SHP77 treated with DMSO at 0.1 percent for 48 hours (cell line): Measurements from ENCODE around the gene ZNRF1.
"Not testable (repeated sequence)": the region's sequence is repeated elsewhere in the genome, so short reads cannot be mapped to it uniquely, and the experiment has no call there.

Source experiments
- DNase-seq: peaks from one replicate; lab custom pipeline; 2025; lab: John Stamatoyannopoulos, UW

Gene ZNRF1

DNA sequence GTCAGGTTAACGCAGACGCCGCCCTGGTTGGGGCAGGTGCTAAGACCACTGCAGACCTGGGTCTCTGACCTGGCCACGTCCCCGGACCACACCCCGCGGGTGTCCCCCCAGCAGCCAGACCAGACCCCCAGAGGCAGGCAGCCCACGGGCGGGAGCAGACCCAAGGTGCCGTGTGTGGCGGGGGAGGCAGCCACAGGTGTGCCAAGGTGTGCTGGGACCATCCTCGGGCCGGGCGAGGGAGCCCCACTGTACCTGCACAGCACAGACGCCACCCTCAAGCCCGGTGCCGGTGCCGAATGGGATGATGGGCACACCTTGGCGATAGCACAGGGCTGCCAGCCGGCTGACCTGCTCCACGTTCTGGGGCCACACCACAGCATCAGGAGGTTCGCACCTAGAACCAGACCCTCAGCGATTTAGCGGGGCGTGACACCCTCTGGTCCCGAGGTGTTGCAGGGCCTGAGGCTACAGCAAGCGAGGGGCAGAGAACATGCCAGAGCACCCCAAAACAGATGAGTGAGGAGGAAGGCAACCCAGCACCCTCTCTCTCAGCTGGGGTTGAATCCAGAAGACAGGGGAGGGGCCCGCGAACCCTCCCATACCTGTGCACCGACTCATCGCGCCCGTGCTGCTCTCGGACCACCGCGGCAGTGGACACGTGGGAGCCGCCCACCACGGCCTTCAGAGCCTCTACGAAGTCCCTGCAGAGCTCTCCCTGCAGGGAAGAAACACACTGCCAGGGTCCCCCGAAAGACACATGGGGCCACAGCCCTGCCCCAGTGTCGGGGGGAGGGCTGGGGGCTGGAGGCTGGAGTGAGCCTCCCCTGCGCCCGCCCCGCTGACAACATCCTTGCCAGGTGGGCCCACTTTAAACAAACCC lies 116.4 kb downstream of the ZNRF1 start:
- no peak for DNase-seq

GRCh38 chr16:75116081-75116910 lies 117.5 kb downstream of the ZNRF1 start, which contains the start of gene LDHD:
TSS of gene LDHD (minus strand) at chr16:75116780. CDS start at chr16:75116720, 60 bp downstream.
- peak; percentile 66 for DNase-seq

GRCh38 chr16:75116911-75117245 lies 118.1 kb downstream of the ZNRF1 start:
- DNase-seq, result no peak

DNA sequence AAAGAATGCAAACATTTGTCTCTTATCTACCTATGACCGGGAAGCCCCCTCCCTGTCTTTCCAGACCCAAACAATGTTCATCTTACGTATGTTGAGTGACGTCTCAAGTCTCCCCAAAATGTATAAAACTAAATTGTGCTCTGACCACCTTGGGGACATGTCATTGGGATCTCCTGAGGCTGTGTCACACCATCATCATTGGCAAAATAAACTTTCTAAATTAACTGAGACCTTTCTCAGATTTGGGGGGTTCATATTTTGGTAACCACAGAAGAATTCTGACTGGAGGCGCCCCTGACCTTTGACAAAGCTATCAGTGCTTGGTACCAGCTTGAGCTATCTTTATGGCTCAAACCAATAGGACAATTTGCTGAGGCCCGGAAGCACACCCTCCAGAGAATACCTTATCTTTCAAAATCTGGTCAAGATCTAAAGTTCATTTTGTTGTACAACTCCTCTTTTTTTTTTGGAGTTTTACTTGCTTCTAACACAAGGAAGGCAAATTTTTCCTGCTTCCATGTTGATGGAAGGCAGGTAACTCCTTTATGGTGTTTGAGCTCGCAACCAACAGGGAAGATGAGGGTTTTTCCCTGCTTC lies 120.2 kb downstream of the ZNRF1 start:
- no peak for DNase-seq

- DNase-seq, result no peak
Measured at GRCh38 chr16:75120253-75120652, 121.4 kb downstream of the ZNRF1 start.

DNA sequence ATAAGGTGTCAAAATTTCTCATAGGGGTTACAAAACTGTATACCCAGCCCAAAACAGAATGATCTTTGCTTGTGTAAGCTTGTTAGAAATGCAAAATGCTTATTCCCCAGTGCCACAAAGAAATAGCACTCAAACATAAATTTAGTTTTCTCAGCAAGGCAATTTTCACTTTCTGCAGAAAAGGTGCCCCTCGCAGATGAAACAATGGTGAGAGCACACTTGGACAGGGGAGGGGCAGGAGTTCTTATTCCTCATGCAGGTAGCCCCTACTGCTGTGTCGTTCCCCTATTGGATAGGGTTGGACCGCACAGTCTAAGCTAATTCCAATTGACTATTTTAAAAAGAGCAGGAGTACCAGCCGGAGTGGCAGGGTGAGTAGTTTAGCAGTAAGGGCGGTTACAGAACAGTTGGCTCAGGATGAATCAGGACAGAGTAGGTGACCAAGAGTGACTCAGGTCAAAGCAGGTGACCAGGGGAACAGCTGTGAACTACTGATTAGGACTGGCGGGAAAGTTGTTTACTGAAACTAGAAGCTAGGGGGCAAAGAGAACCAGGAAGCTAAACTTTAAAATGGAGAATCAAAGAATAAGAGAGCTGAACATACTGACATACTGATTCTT lies 123.2 kb downstream of the ZNRF1 start:
- DNase-seq, result no peak

DNA sequence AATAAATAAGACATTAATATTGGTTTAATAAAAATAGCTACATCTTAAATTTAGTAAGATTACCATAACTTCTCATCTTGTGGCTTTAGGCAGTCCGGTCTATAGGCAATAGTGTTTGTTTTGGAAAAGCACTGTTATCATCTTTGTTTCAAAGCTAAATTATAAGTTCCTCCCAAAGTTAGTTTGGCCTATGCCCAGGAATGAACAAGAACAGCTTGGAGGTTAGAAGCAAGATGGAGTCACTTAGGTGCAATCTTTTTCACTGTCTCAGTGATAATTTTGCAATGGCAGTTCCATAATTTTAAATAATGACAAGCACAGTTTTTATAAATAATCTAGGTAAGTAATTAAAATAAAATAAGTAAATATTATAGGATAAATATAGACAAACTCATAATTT lies 123.8 kb downstream of the ZNRF1 start:
- no peak for DNase-seq

GRCh38 chr16:75127713-75128415 lies 129.0 kb downstream of the ZNRF1 start:
- DNase-seq, result no peak

- not testable (repeated sequence) for DNase-seq
Measured at GRCh38 chr16:75129421-75130149, 130.8 kb downstream of the ZNRF1 start.

GRCh38 chr16:75130150-75130771 lies 131.4 kb downstream of the ZNRF1 start:
- no peak for DNase-seq

DNA sequence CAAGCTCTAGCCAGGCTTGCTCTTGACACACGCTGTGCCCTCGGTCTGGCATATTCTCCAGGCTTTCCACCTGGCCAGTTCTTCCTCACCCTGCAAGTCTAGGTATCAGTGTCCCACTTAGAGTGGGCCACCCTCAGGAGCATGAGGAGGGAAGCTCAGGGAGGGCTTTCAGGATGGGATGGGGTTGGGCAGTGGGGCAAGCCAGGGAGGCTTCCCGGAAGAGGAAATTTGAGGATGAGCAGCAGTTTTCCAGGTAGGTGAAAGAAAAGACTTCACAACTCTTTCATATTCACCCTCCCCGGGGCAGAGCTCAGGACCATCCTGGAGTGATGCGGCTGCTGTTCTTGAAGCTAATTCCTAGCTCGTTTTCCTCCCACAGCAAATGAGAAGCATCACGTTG lies 132.3 kb downstream of the ZNRF1 start:
- no peak for DNase-seq

GRCh38 chr16:75138233-75138632 lies 139.4 kb downstream of the ZNRF1 start:
- DNase-seq, result no peak

DNA sequence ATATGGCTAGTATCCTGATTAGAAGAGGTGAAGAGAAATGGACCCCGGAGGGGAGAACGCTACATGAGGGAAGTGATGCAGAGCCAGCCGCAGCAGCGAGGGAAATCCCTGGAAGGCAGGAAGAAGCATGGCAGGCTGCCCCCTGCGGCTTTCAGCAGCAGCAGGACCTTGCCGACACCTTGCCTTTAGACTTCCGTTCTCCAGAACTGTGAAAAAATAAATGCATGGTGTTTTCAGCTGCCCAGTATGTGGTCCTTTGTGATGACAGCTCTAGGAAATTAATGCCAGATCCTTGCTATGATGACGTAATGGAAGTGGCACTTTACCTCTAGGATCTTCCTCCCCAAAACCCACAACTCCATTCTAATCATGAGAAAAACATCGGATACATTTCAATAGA lies 139.8 kb downstream of the ZNRF1 start:
- no peak for DNase-seq

- DNase-seq, result no peak
Measured at GRCh38 chr16:75139498-75139897, 140.7 kb downstream of the ZNRF1 start.

DNA sequence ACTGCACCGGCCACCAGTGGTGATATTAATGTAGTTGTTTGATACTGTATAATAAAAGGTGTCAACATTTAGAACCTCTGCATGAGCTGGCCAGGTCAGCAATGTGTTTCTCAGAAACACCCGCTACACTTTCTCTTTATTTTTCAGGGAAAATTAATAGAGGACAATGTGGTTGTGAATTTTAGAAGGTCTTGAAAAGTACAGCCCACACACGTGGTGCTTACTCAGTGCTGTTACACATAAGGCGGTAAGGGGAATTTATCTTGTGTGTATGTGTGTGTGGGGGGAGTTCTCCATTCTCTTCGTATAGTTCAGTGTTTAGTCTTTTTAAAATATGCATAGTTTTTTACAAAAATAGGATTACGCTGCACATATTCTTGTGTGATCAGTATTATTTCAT lies 145.1 kb downstream of the ZNRF1 start:
- DNase-seq, result no peak

GRCh38 chr16:75147968-75148310 lies 149.1 kb downstream of the ZNRF1 start:
- no peak for DNase-seq

DNA sequence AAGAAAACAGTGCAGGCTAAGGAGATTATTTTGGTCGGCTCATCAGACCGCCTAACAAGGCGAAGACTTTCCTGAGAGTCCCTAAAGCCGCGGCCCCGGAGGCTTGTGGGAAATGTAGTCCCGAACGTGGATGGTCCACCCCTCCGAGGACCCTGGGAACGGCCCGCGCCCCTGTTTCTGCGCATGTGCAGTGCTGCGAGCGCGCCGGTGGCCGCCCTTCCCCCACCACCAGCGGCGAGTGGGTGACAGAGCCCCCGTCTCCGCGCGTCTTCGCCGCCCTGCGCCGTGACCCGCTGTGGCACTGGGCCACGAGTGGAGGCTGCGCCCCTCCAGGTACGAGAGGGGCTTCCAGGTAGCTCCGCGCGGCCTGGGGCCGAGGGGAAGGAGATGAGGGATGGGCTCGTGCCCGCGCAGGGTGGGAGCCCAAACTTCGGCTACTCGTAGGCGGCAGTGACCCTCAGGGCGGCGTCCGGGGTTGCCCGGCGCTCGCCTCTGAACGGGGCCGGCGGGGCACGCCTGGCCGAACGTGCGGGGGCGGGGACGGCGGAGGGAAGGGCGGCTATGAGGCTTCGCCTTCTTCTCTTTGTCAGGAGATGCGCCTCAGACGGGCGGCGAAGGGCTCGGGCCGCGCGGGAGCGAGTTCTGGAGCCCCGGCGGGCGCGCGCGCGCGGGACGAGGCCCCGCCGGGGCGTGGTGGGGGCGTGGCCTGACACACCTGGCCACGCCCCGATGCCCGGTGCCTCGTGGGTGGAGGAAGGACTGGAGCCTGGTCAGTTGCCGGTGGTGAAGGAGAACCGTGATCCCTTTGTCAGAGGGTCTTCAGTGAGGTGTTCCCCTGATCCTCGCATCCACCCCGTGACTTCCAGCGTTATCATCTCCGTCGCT lies 149.7 kb downstream of the ZNRF1 start, which contains the start of gene ZFP1:
ZFP1 (plus strand) TSS at position 214 of the 885 bp plus-strand sequence. CDS start 4,428 bp downstream, outside the sequence.
- DNase-seq, result peak; percentile 80

- no peak for DNase-seq
Measured at GRCh38 chr16:75151798-75152197, 153.0 kb downstream of the ZNRF1 start.

DNA sequence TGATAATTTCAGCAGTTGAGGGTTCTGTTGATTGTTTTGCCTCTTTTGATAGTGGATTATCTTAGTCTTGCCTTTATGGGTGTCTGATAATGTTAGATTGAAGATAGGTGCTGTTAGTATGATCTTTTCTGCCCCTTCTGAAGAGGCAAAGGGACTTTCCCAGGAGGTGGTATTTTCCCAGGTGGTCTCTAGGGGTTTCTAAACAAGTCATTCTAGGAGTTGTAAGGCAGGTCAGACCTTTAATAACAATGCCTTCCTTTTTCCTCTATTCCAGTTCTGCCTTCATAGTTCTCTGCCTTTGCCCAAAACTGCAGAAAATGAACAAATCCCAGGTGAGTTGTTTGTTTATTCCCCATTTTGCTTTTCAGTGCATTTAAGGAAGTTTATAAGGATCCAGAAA lies 153.8 kb downstream of the ZNRF1 start:
- no peak for DNase-seq
